Cardiac fibroblast (primary cell): ENCODE measurements around the gene STAG3.
"Not testable (repeated sequence)": the region's sequence is repeated elsewhere in the genome, so short reads cannot be mapped to it uniquely, and the experiment has no call there.

Experiments used
- DNase-seq, 2 donors: peaks; one replicate each; pipeline versions ENCODE4 v3.0.0 to v3.0.0-alpha.2; 2010; ENCODE audit warnings: low read depth in 2 of 2
- H3K4me3 ChIP-seq, 2 donors: replicated peaks in 1 of 2; 1 replicate in 1 of 2; 2 replicates in 1 of 2; pipeline ENCODE4 v1.5.1; 2011; ENCODE audit warnings: low read depth in 2 of 2, low read length in 2 of 2, mild to moderate bottlenecking in 2 of 2, moderate library complexity in 1 of 2
- TF ChIP-seq, protein P1 (sequence below): IDR thresholded peaks from one replicate; pipeline ENCODE4 v1.5.1; 2011; ENCODE audit warnings: low read depth, mild to moderate bottlenecking, low read length, inconsistent platforms

STAG3 gene

DNA sequence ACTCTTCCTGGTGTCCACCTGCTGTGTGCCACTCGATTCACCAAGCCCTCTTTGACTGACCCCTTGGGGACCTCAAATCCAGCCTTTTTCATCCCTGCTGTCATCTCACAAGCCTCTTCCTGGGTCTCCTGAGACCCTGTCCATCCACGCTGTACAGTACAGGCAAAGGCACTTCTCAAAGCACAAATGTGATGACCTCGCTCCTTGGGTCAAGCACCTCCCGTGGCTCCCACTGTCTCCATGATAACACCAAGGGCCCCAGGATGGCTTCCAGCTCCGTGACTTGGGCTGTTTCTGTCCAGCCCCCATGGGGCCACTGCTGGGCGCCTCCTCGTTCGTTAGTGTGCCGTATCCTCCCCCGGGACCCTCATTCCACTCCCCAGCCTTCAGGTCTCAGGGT is 70.8 kb downstream of the STAG3 start:
- no peak for DNase-seq
- TF ChIP-seq, protein P1, sequence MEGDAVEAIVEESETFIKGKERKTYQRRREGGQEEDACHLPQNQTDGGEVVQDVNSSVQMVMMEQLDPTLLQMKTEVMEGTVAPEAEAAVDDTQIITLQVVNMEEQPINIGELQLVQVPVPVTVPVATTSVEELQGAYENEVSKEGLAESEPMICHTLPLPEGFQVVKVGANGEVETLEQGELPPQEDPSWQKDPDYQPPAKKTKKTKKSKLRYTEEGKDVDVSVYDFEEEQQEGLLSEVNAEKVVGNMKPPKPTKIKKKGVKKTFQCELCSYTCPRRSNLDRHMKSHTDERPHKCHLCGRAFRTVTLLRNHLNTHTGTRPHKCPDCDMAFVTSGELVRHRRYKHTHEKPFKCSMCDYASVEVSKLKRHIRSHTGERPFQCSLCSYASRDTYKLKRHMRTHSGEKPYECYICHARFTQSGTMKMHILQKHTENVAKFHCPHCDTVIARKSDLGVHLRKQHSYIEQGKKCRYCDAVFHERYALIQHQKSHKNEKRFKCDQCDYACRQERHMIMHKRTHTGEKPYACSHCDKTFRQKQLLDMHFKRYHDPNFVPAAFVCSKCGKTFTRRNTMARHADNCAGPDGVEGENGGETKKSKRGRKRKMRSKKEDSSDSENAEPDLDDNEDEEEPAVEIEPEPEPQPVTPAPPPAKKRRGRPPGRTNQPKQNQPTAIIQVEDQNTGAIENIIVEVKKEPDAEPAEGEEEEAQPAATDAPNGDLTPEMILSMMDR = no peak
- no peak overlapping the region for H3K4me3 ChIP-seq

DNA sequence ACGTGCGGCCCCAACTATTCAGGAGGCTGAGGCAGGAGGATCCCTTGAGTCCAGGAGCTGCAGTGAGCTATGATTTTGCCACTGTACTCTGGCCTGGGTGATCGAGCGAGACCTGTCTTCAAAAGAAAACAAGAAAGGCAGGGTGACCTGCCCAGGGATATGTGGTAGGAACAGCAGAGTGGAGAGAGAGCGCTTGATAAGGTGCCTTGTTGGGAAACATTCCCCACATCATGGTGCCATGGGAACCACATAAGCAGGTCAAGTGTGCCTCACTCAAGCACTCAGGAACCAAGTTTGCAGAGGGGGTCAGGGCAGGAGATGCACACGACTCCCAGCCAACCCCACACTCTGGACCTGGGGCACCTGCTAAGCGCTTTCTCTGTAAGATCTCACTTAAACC is 79.3 kb downstream of the STAG3 start:
- no peak for DNase-seq
- no peak overlapping the region for H3K4me3 ChIP-seq
- TF ChIP-seq, protein P1 = no peak

DNA sequence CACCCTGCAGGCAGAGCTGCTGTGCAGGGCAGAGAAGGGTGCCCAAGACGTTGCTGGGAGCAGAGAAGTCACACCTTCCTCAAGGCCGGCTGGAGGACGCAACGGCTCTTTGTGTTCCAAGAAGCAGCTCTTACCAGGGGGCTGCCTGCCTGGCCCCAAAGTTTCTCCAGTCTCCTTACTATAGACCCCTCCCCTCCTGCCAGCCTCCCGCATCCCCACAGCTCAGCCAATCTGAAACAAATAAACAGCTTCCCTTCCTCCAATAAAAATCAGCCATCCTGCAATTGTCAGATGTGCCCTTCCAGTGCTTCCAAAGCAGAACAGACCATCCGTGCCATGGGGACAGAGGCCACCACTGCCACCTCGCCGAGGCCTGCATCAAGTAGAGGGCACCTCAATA is 82.3 kb downstream of the STAG3 start:
- not testable (repeated sequence) for H3K4me3 ChIP-seq, DNase-seq

DNA sequence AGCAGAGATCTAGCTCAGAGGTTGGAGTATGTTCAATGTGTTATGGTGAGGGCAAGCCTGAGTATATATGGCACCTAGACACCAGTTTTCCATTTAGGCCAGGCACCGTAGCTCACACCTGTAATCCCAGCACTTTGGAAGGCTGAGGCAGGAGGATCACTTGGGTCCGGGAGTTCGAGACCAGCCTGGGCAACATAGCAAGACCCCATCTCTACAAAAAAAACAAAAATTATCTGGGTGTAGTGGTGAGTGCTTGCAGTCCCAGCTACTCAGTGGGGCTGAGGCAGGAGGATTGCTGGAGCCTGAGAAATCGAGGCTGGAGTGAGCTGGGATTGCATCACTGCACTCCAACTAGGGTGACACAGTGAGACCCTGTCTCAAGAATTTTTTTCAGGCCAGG is 85.2 kb downstream of the STAG3 start:
- not testable (repeated sequence) for DNase-seq, H3K4me3 ChIP-seq
